GM15510 (cell line): ENCODE results near the gene MSN.

Experiments
- POLR2A ChIP-seq: IDR thresholded peaks from 3 replicates; pipeline ENCODE4 v1.6.1; 2011; ENCODE audit warnings: borderline replicate concordance; ENCODE audit not compliant: insufficient read length; ENCODE audit errors: extremely low read depth

Gene MSN

DNA sequence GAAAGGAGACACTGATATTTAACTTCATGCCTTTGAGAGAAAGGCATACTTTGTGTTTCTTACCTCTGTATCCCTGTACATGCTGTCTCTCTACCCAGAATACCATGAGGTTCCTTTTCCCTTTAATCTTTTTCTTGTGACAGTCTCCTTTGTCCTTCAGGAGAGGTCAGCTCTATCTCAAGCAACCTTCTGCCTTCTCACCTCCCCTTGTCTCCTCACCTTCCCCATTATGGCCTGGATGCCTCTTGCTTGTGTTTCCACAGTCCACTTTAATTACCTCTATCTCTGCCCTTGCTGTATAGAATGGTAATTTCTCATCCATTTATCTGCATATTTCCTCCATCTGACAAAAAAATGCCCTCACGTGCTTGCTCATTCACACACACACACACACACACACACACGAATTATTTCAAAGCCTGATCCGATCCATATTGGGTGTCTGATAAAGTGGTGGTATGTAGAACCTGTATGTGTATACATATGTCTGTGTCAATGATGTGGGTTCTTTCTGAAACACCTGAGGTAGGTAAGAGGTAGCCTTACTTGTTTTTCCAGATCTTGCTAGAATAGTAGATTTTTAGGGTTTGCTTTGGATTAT is 28.5 kb downstream of the MSN start:
- TF ChIP-seq POLR2A: no peak

DNA sequence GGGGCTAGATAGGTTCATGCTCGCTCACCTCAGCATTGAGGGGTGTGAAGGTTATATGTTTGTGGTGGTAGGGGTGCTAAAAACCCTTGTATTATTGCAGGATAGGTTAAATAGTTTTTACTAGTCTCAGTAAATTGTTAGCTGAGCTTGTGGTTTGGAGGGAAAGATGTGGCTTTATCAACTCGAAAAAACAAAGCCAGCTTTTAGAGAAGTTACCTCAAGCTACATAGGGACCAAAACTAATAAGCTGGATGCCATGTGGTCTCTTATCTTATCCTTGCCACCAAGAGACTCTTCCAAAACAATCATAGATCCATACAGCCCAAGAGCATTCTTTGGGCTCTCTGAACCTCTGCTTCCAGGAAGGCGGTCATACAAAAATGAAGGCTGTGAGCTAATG is 29.2 kb downstream of the MSN start:
- no peak for TF ChIP-seq POLR2A

DNA sequence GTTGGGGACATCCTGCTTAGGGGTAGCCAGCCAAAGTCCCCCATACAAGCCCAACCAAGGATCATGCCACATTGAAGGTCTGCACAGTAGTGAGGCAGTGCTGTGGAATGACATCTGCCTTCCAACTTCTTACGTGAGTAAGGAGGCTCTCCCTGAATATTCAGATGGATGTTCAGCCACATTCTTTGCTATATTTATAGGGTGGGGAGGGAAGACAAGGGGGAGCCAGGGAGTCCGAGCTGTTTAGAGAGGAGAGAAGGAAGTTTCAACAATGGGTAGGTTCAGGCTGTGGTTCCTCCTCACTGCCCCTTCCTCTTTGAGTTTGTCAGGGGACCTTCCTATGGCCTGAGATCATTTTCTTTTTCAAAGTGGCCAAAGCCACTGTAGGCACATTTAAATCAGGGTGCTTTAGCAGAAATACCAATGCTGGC is 29.8 kb downstream of the MSN start:
- no peak for TF ChIP-seq POLR2A

DNA sequence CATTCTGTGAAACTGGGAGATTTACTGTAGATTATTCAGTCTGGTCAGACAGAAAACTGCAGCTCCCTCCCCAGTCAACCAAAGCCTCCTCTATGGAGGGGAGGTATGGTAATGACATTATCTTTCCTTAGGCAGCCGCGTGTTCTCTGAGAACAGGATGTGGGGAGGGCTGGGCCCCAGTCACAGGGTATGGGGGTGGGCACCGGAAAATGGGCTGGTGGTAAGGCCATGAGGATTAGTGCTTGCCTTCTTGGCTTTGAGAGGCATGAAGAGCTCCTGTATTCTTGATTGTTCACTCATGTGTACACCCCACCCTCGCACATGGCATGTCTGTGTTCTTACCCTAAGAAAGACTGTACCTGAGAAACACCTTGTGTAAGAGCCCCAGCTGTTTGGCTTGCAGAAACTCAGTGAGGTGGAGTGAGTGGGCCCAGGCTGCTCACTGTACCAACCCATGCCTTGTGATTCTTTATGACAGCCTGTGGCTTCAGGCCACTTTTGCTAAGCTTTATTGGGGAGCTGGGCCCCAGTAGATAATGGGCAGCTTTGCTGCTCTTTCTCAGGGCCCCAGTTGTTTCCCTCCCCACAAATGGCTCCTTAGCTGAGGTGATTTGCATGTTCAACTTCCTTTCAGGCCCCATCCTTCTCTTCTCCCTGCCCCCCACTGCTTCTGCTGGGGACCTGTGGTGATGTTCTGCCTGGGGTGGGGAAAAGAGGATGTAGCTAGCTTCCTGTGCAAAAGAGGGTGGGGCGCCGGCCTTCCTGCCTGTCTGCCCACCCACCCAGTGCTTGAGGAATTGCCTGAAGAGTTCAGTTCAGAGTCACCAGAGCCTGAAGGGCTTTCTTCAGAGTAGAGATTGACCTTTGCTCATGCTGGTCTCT is 30.7 kb downstream of the MSN start:
- peak; percentile 25 for TF ChIP-seq POLR2A

DNA sequence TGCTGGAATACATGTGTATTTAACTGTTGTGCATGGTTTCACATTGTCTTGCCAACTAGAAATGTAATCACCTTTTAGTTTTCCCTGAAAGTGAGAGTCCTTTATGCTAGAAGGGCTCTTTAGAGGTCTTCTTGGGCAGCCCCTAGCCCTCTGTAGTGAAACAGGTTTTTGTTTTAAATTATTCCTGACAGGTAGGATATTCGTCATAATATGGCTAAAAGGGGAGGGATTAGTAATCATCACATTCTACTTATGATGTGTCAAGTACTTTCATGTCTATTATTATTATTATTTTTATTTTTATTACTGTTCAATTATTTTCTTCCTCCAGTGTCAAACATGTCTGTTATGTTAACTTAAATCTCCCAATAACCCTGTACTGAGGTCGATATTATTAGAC is 35.5 kb downstream of the MSN start:
- no peak for TF ChIP-seq POLR2A

GRCh38 chrX:65705439-65705838 is 38.0 kb downstream of the MSN start:
- TF ChIP-seq POLR2A: no peak

DNA sequence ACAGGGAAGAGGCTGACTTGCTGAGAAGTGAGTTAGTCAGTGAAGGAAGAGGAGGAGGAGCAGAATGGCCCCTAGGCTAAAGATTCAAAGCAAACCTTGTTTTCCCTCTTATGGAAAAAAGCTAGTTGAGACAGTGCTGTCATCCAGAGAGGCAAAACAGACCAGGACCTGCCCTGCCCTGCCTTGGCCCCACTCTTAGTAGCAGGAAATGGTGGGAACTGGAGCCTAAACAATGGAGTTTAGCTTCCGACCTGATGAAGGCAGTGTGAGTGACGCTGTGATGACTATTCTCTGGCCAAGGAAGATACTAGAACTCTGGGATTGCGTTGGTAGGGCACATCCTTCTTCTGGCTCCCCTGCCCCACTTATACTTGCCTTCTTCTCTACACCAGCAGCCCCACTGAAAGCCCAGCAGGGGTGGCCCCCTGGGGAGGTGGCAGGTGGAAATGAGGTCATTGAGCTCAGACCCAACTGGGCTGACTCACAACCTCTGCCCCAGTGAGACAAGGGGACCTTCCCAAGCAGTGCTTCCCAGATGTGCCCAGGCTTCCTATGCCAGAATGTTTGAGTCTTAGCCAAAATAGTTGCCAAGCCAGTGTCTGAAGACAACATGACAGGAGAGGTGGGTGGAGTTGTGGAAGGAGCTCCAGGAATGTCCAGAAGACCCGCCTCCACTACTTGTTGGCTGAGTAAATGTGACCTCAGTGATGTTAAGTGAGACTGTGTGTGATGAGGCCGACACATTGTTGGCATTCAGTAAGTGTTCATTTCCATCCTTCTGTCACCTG is 38.8 kb downstream of the MSN start:
- no peak for TF ChIP-seq POLR2A

GRCh38 chrX:65707151-65707550 is 39.7 kb downstream of the MSN start:
- TF ChIP-seq POLR2A: no peak

- no peak for TF ChIP-seq POLR2A
These were observed 44.8 kb downstream of the MSN start for GRCh38 chrX:65712005-65712806.

DNA sequence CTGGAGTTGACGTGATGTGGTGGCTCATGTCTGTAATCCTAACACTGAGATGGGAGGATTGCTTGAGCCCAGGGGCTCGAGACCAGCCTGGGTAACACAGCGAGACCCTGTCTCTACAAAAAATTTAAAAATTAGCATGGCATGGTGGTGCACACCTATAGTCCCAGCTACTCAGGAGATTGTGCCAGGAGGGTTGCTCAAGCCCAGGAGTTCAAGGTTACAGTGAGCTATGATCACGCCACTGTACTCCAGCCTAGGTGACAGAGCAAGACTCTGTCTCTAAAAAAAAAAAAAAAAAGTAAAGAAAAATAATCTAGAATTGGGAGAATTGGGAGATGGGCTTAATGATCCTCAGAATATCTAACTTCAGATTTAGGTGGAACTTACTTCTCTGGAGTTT is 51.1 kb downstream of the MSN start:
- no peak for TF ChIP-seq POLR2A

GRCh38 chrX:65720381-65720964 is 53.0 kb downstream of the MSN start:
- no peak for TF ChIP-seq POLR2A

DNA sequence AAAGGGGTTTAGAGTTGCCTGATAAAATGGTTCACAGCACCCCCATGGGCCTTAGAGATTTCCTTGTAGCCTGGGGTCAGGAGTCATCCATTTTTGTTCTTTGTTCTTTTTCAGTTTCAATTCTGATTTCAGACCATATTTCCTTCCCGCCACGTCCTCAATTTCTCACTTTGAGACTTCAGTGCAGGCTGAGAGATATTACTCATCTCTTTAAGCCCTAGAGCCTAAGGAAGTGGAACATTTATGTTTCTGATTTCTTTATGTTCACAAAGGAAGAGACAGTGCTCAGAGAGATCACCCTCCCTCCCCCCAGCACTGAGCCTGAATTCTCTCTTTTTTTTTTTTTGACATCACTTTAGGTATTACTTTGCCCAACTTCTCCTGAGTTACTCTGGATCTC is 56.3 kb downstream of the MSN start:
- no peak for TF ChIP-seq POLR2A

DNA sequence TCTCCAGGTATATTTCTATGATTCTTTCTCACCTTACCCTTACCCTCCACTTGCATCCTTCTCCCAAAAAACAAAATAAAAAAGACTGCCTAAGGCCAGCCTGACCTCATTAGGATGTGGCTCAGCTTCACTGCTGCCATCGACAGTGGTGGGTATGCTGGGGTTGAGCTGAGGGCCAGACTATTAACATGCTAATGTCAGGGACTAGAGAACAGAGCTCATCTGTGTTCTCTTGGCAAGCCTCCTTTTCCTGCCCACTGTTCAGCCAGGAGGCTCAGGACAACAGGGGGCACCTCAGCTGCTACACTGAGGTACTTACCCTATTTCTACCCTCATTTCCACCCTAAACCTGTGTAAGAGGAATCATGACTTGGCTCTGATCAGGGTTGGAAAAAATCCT is 59.3 kb downstream of the MSN start:
- TF ChIP-seq POLR2A: no peak

DNA sequence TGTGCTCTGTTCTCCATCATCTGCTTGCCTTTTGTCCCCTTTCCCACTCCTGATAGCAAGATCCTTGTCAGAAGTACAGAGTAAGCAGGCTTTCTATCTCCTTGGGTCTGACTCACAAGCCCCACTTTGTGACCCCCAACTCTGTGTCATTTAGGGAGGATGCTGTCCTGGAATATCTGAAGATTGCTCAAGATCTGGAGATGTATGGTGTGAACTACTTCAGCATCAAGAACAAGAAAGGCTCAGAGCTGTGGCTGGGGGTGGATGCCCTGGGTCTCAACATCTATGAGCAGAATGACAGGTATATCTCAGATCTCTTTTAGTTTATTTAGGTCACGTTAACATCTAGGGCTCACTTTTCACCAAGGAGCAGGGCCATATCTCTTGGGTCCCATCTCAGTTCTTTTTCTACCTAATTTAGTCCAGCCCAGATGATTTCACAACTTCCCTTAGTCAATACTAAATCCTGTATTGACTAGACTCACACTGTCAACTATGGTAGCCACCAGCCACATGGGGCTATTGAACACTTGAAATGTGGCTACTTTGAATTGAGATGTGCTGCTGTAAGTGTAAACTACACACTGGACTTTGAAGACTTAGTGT is 64.3 kb downstream of the MSN start:
- TF ChIP-seq POLR2A: no peak
